HG03108 (cell line): ENCODE measurements around the gene ITGBL1.

Experiments
- ATAC-seq: cut with Tn5 transposase; IDR thresholded peaks from one replicate; pipeline ENCODE4 v1.9.1; 2021; ENCODE audit warnings: moderate library complexity; ENCODE audit not compliant: unreplicated experiment

Gene ITGBL1

GRCh38 chr13:101451641-101452040 is 834 bp upstream of the ITGBL1 start:
- ATAC-seq: no peak

- ATAC-seq: no peak
These were observed 1.3 kb downstream of the ITGBL1 start for GRCh38 chr13:101453784-101454201.

GRCh38 chr13:101454767-101455166 is 2.3 kb downstream of the ITGBL1 start:
- ATAC-seq: no peak

- ATAC-seq: no peak
These were observed 3.4 kb downstream of the ITGBL1 start for GRCh38 chr13:101455863-101456262.

GRCh38 chr13:101457176-101457575 is 4.7 kb downstream of the ITGBL1 start:
- ATAC-seq: no peak

GRCh38 chr13:101465877-101466276 is 13.4 kb downstream of the ITGBL1 start:
- ATAC-seq: no peak

- ATAC-seq: no peak
These were observed 14.9 kb downstream of the ITGBL1 start for GRCh38 chr13:101467415-101467814.

GRCh38 chr13:101473458-101473857 is 21.0 kb downstream of the ITGBL1 start:
- ATAC-seq: no peak

- no peak for ATAC-seq
These were observed 22.0 kb downstream of the ITGBL1 start for GRCh38 chr13:101474419-101474957.

GRCh38 chr13:101475536-101475935 is 23.1 kb downstream of the ITGBL1 start:
- ATAC-seq: no peak

- no peak for ATAC-seq
These were observed 28.9 kb downstream of the ITGBL1 start for GRCh38 chr13:101481421-101481820.

- ATAC-seq: no peak
These were observed 34.4 kb downstream of the ITGBL1 start for GRCh38 chr13:101486708-101487437.

- ATAC-seq: no peak
These were observed 35.0 kb downstream of the ITGBL1 start for GRCh38 chr13:101487438-101487830.

GRCh38 chr13:101488734-101489133 is 36.3 kb downstream of the ITGBL1 start:
- no peak for ATAC-seq

GRCh38 chr13:101489643-101490405 is 37.3 kb downstream of the ITGBL1 start:
- no peak for ATAC-seq

- no peak for ATAC-seq
These were observed 38.0 kb downstream of the ITGBL1 start for GRCh38 chr13:101490406-101491015.

- ATAC-seq: no peak
These were observed 39.9 kb downstream of the ITGBL1 start for GRCh38 chr13:101492251-101492910.

- no peak for ATAC-seq
These were observed 41.1 kb downstream of the ITGBL1 start for GRCh38 chr13:101493541-101493940.

- no peak for ATAC-seq
These were observed 46.9 kb downstream of the ITGBL1 start for GRCh38 chr13:101499406-101499805.

GRCh38 chr13:101502618-101503017 is 50.1 kb downstream of the ITGBL1 start:
- ATAC-seq: no peak

GRCh38 chr13:101511161-101511560 is 58.7 kb downstream of the ITGBL1 start:
- ATAC-seq: no peak
